HL-60/S4 treated with phorbol 12-myristate 13-acetate at 8.2 ng/mL for 4 days and 3 days (cell line): ENCODE measurements around the gene KANSL1L.
"Not testable (repeated sequence)": the region's sequence is repeated elsewhere in the genome, so short reads cannot be mapped to it uniquely, and the experiment has no call there.

Source experiments
- in situ Hi-C: fragments of 300-500 bp; cut with MboI; formaldehyde crosslinking; loops from 2 replicates; pipeline ENCODE4 v1.15.0; 2022; ENCODE audit warnings: low sequenced_read_pairs

The KANSL1L gene, protein sequence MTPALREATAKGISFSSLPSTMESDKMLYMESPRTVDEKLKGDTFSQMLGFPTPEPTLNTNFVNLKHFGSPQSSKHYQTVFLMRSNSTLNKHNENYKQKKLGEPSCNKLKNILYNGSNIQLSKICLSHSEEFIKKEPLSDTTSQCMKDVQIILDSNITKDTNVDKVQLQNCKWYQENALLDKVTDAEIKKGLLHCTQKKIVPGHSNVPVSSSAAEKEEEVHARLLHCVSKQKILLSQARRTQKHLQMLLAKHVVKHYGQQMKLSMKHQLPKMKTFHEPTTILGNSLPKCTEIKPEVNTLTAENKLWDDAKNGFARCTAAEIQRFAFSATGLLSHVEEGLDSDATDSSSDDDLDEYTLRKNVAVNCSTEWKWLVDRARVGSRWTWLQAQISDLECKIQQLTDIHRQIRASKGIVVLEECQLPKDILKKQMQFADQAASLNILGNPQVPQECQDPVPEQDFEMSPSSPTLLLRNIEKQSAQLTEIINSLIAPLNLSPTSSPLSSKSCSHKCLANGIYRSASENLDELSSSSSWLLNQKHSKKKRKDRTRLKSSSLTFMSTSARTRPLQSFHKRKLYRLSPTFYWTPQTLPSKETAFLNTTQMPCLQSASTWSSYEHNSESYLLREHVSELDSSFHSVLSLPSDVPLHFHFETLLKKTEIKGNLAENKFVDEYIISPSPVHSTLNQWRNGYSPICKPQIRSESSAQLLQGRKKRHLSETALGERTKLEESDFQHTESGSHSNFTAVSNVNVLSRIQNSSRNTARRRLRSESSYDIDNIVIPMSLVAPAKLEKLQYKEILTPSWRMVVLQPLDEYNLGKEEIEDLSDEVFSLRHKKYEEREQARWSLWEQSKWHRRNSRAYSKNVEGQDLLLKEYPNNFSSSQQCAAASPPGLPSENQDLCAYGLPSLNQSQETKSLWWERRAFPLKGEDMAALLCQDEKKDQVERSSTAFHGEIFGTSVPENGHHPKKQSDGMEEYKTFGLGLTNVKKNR

DNA sequence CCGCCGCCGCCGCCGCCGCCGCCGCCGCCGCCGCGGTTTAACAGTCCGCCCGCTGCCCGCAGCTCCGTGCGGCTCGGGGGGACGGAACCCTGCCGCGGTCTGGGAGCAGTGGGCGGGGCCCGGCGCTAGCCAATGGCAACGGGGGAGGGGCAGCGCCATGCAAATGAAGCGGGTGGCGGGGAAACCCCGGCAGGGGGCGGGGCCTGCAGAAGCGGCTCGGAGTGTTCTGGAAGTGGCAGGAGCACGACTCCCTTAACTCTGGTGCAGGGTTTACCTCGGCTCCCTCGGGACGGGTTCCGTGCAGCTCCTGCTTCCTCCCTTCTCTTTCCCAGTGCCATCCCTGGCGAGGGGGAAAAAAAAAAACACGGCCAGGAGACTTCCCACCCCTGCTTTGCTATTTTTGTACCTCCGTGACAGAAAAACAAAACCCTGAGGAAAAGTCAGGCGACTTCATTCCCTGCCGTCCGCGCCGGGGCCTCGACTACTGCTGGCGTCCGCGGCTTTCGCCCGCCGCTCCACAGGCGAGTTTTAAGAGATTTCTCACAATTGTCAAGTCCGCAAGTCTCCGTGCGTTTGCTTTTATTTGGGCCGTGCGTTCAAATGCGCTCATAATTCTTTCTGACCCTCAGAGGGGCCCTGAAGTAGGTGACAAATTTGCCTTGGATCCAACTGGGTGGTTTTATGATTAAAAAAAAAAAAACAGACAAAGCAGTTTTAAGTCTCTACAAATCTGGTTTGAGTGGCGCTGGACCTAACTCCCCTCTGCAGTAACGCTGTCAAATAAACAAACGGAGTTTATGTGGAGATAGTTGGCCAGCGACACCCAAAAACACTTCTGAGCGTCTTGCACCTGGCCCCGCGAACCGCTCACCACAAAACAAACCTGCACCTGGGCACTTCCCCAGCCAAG is at the start of gene KANSL1L:
TSS of gene KANSL1L (minus strand) at position 101 of the 910 bp plus-strand sequence. CDS start 16,827 bp downstream, outside the sequence.
- in situ Hi-C loops = no loop called here

DNA sequence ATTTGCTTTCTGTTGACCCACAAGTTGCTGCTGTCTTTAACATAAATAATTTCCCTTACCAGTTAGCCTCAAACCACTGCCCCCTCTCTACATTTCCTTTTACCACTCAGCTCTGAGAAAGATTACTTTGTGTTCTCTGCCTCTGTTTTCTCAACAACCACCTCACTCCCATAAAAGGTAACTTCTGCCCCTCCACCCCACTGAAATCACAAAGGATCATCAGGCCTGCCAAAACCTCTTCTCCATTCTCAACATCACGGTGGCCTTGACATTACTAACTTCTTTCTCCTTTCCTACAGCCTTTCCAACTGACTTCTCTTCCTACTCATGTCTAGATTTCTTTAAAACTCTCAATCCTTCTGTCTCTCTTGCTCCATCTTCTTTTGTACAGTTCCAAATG is 43.9 kb upstream of the KANSL1L start:
- in situ Hi-C loops = no loop called here

DNA sequence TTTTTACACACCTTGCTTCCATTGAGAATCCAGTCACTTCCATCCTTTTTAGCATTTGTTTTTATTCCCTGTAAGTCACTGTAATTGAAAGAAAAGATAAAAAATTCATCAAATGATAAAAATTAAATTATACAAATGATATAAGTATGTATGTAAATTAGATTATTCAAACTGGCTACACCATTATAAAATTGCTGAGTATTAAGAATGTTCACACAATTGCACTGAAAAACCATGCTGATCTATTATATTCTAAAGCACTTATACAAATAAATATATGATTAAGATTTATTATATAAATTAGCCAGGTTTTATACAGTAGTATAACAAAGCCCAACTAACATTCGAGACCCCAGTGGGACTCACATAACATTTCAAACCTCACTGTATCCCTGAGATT is 39.0 kb upstream of the KANSL1L start:
- in situ Hi-C loops = no loop called here

DNA sequence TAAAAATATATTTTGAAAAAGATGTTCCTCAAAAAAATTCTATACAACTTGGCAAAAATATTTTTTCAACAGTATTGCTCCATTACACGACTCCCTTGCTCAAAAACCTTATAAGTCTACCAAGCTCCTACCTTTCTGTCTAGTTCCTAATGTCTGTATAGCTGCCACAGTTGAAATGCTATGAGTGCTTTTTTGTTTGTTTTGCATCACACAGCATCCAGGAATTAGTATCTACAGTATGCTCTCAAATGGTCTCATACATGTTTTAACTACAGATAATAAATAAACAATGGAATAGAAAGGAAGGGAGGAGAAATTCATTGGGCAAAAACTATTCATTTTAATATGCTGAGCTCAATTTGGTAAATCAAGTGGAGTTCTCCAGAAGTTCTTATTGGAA is 36.7 kb upstream of the KANSL1L start:
- in situ Hi-C loops = no loop called here

DNA sequence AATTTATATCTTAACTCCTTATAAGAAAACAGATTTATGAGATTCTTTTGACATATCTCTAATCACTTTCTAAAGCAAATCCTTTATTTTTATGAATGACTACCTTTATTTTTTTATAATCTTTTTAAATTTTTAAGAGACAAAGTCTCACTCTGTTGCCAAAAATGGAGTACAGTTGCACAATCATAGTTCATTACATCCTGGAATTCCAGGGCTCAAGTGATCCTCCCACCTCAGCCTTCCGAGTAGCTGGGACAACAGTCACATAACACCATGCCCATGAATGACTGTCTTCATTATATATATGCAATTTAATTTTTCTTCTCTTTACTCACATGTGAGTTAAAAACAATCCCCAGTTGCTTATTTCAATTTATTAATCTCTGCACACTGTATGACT is 32.3 kb upstream of the KANSL1L start:
- in situ Hi-C loops = no loop called here

DNA sequence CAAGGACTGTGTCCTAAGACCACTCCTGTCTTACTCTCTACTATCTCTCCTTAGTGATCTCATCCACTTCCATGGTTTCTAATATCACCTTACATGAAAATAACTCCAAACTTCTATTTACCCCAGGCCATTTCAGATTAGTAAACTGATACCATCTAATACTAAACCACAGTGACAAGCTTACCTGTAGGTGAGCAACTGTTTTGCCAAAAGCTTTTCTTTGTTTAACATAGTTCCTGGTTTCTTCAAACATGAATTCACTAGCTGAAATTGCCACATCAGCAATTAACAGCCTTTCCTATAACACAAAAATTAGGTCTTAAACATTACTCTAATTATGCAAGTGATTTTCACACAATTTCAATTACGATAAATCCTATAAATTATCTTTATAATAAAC is 31.9 kb upstream of the KANSL1L start:
- in situ Hi-C loops = no loop called here

DNA sequence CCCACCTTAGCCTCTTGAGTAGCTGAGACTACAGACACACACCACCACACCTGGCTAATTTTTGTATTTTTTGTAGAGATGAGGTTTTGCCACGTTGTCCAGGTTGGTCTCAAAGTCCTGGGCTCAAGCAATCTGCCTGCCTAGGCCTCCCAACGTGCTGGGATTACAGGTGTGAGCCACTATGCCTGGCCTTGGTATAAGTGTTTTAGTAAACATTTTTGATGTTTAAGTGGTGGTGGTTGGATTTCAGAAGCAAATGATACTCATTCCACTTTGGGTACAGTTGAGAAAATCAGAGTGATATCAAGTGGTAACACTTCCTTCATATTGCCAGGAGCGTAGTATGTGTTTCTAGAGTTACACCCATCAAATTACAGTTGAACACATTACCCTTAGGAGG is 28.6 kb upstream of the KANSL1L start:
- in situ Hi-C loops = loop anchor here (10.0 kb wide), 1 partner anchor 225 kb away; no protein-coding TSS in a partner anchor

DNA sequence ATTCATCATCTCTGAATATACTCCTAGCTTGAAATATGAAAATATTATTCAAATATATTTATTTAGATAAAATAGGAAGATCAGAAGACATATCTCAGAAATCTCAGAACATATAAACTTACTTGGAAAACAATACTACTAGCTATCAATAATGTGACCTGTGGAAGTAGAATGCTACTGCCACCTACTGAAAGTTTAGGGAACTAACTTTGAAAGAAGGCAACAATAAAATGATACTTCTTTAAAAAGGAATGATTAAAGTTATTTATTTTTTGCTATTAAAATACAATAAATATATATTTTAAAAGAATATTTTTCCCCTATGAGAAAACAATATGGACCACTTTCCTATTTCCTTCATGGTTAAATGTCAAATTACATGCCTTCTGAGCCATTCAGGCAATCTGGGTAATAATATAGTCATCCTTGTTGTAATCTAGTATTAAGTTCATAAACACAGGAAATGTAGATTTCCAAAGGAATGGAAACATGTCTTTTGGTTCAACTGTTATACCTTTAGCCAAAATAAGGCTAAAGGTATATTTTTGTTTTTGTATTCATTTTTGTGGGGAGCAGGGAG is 28.1 kb upstream of the KANSL1L start:
- in situ Hi-C loops = loop anchor here (10.0 kb wide), 1 partner anchor 224 kb away; no protein-coding TSS in a partner anchor

DNA sequence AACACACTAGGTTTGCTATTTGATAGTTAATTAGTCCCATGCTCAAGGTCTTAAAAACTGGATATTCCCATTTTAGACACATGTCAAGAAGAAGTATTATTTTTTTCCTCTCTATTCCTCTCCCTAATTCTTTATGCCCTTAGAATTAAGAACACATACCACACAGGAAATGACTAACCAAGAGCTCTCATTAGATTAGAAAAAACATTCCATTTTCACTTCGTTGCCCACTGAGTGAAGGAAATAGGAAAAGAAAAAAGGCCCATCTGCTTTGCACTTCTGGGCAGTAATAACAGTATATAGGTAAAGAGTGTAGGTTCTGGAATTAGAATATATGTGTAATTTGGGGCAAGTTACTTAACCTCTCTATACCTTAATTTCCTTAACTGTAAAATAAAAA is 27.1 kb upstream of the KANSL1L start:
- in situ Hi-C loops = loop anchor here (10.0 kb wide), 1 partner anchor 224 kb away; no protein-coding TSS in a partner anchor

DNA sequence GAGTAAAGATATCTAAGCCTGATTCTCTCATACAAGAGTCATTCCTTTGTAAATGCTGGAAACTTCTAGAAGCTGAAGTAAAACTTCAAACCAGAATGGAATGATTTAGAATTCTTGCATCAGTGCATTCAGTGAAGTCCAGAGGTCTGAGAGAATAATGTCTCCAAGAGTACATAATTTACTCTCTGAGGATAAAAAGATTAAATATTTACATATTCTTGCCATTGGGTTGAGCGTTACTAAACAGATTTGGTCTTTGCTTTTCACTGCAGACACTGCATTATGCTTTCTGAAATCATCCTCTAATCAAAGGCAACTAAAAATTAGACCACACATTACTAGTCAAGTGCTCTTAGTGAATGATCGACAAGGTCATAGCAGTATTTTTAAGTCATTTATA is 26.5 kb upstream of the KANSL1L start:
- in situ Hi-C loops = loop anchor here (10.0 kb wide), 1 partner anchor 223 kb away; no protein-coding TSS in a partner anchor

DNA sequence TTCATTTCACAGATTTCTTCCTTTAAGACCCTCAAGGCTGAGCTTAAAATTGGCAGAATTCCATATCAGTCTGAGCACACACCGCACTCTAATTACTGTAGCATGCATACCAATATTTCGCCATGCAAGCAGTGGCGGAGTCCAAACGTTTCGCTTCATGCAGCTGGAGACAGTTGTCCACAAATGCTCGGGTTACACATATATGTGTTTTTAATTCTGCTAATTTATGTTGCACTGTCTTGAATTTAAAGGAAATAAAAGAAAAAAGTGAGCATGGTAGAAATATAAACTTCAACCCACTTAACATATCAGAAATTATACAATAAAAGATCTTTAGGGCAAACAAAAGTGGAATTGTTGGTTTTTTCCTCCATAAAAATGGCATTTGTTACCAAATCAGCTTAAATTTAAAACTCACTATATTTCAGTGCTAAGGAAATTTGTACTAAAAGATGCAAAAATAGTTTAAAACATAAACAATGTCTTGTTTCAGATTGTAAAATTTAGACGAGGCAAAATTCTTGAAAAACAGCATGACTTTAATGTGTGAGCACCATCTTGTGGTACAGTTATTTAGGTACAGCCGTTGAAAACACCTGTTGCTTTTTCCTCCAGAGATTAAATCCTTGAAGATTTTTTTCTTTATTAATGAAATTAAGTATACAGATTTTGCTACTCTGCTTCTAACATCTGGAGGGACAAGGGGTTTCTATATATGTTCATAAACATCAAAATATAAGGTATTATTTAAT is 24.1 kb upstream of the KANSL1L start:
- in situ Hi-C loops = loop anchor here (10.0 kb wide), 1 partner anchor 220 kb away; no protein-coding TSS in a partner anchor

DNA sequence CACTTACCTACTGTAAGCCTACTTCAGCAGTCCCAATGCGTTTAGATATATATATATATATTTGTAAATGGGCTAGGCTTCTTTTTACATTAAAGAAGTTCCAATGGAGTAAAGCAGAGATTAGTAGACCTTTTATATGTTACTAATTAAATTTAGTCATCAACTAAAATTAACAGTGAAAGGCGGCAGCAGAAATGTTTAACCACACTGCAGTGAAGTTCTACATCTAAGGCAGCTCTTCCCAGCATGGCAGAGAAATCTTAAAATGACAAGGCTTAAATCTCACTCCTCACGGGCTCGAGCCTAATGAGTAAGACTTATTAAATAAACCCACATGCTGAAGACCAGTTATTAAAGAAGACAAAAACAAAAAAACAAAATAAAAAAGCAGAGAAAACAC is 19.1 kb upstream of the KANSL1L start:
- in situ Hi-C loops = loop anchor here (10.0 kb wide), 1 partner anchor 216 kb away; no protein-coding TSS in a partner anchor

DNA sequence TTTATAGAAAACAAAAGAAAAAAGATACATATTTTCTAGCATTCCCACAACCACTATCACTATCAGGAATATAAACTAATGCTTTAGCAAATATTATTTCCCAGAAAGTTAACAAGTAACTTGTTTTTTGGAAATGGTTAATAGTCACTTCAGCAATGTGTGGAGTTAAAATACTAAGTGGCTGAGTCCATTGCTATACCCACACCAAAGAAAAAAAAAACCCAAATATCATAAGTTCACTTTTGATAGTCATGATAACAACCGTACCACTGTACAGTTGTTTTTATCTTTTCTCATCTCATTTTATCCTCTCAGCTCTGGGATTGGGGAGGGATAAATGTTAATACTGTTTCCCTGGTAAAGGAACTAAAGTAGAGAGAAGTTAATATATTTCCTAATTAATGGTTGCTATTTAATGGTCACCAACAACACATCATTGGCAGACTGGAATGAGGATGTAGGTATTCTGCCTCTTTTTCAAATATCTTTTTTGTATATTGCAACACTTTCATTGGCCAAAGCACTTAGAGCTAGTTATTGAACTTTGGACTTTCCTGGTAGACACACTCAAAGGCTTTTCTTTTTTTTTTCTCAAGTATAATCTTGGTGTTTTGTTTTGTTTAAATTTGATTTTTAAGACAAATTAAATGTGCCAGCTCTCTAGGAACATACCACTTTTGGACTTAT is 18.4 kb upstream of the KANSL1L start:
- in situ Hi-C loops = loop anchor here (10.0 kb wide), 1 partner anchor 215 kb away; no protein-coding TSS in a partner anchor

DNA sequence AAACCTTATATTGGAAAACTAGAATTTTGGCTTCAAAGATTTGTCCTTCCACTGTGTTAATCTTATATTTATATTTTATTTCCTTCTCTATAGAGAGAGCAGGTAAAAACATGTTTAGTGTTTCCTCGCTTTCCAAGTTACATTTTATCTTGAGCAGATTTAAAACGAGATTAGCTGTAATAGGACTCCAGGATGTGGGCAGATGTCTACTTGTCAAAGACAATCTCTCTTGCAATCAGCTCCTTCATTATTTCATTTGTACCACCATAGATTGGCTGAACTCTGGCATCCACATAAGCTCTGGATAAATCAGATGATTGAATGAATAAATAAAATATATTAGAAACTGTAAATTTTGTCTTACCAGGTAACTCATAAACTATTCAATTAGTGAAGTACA is 17.5 kb upstream of the KANSL1L start:
- in situ Hi-C loops = no loop called here

DNA sequence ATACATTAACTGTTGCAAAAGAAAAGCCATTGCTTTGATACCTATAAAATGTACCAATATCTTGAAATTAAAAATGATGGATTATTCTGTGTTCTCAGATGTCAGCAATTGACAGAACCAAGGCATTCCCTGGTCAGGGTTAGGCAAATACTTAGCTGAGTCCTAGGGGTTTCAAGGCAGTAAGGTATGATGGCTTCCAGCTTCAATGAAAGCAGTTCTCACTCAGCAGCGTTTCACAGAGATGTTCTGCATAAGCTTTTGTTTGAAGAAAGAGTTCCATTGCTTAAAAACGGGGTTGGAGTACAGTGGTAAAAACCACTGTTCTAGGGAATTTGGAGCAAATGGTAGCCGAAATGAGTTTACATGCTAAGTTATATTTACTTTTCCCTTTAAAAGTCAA is 17.0 kb upstream of the KANSL1L start:
- in situ Hi-C loops = no loop called here

DNA sequence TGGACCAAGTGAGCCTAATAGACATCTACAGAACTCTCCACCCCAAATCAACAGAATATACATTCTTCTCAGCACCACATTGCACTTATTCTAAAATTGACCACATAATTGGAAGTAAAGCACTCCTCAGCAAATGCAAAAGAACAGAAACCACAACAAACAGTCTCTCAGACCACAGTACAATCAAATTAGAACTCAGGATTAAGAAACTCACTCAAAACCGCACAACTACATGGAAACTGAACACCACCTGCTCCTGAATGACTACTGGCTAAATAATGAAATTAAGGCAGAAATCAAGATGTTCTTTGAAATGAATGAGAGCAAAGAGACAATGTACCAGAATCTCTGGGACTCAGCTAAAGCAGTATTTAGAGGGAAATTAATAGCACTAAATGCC is 12.7 kb upstream of the KANSL1L start:
- in situ Hi-C loops = not testable (repeated sequence)

DNA sequence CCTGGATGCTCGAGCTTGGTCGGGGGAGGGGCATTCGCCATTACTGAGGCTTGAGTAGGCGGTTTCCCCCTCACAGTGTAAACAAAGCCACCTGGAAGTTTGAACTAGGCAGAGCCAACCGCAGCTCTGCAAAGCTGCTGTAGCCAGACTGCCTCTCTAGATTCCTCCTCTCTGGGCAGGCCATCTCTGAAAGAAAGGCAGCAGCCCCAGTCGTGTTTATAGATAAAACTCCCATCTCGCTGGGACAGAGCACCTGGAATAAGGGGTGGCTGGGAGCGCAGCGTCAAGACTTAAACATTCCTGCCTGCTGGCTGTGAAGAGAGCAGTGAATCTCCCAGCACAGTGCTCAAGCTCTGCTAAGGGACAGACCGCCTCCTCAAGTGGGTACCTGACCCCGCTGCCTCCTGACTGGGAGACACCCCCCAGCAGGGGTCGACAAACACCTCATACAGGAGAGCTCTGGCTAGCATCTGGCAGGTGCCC is 10.4 kb upstream of the KANSL1L start:
- in situ Hi-C loops = not testable (repeated sequence)

DNA sequence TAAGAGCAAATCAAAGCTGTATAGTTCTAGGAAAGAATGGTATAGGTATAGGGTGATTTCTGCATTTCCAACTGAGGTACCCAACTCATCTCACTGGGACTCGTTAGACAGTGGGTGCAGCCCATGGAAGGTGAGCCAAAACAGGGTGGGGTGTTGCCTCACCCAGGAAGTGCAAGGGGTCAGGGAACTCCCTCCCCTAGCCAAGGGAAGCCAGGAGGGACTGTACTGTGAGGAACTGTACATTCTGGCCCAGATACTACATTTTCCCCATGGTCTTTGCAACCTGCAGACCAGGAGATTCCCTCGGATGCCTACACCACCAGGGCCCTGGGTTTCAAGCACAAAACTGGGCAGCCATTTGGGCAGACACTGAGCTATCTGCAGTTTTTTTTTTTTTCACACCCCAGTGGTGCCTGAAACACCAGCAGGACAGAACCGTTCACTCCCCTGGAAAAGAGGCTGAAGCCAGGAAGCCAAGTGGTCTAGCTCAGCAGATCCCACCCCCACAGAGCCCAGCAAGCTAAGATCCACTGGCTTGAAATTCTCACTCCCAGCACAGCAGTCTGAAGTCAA is 9.9 kb upstream of the KANSL1L start:
- in situ Hi-C loops = not testable (repeated sequence)
